Stimulated activated naive CD4-positive, alpha-beta T cell (primary cell): ENCODE measurements around the gene CREB3.

Source experiments
- DNase-seq, 6 experiments: peaks; one replicate each; lab custom pipeline; 2025; lab: John Stamatoyannopoulos, UW

The CREB3 gene

GRCh38 chr9:35781066-35781465 is 48.6 kb downstream of the CREB3 start:
- no peak for DNase-seq

GRCh38 chr9:35783418-35783817 is 51.0 kb downstream of the CREB3 start:
- DNase-seq = no peak
